CD14-positive monocyte (primary cell): ENCODE data around the gene PLA2G4D. TPM values are rescaled to one million over a fixed set of nuclear protein-coding genes. Genes with fewer than 3 reads are reported as not detected.

Experiments used
- DNase-seq, 3 donors: peaks; one replicate each; pipeline ENCODE4 v3.0.0-alpha.2; 2011 to 2022
- H2AFZ ChIP-seq: 2 replicates; pipeline ENCODE4 v1.6.0; 2012; ENCODE audit warnings: mild to moderate bottlenecking, low read depth, low read length, inconsistent platforms; ENCODE audit not compliant: insufficient read depth, poor library complexity, severe bottlenecking
- H3K27ac ChIP-seq, 2 donors: 1 replicate in 1 of 2; 2 replicates in 1 of 2; pipeline ENCODE4 v1.5.1; 2012 to 2013; ENCODE audit warnings: low read length in 2 of 2, control low read depth in 1 of 2, inconsistent platforms in 1 of 2, low read depth in 1 of 2, mild to moderate bottlenecking in 1 of 2
- H3K27me3 ChIP-seq, 2 donors: one replicate each; pipeline versions ENCODE4 v1.6.0 to v1.6.1; 2011 to 2013; ENCODE audit warnings: low read length in 2 of 2; ENCODE audit not compliant: control insufficient read depth in 2 of 2, insufficient read depth in 2 of 2
- H3K36me3 ChIP-seq, 2 donors: replicated peaks in 1 of 2; 1 replicate in 1 of 2; 2 replicates in 1 of 2; pipeline versions ENCODE4 v1.5.1 to v1.6.1; 2012 to 2013; ENCODE audit warnings: low read length in 2 of 2, control low read depth in 1 of 2, inconsistent platforms in 1 of 2, mild to moderate bottlenecking in 1 of 2; ENCODE audit not compliant: insufficient read depth in 2 of 2, control insufficient read depth in 1 of 2
- H3K4me1 ChIP-seq, 2 donors: 1 replicate in 1 of 2; 2 replicates in 1 of 2; pipeline versions ENCODE4 v1.5.1 to v1.6.1; 2012 to 2013; ENCODE audit warnings: low read length in 2 of 2, control low read depth in 1 of 2, inconsistent platforms in 1 of 2, mild to moderate bottlenecking in 1 of 2, moderate library complexity in 1 of 2; ENCODE audit not compliant: insufficient read depth in 2 of 2, control insufficient read depth in 1 of 2
- H3K4me2 ChIP-seq: replicated peaks from 2 replicates; pipeline ENCODE3; 2012; ENCODE audit warnings: low read length, moderate library complexity, mild to moderate bottlenecking; ENCODE audit not compliant: poor library complexity, severe bottlenecking; ENCODE audit errors: extremely low read depth
- H3K4me3 ChIP-seq, 3 experiments: fragments of 200-600 bp in 1 of 3; sonication (generic) in 1 of 3; replicated peaks in 1 of 3; 1 replicate in 2 of 3; 2 replicates in 1 of 3; pipeline ENCODE4 v1.5.1; 2011 to 2013; ENCODE audit warnings: low read length in 3 of 3, mild to moderate bottlenecking in 3 of 3, control low read depth in 2 of 3, low read depth in 2 of 3, inconsistent platforms in 1 of 3, moderate library complexity in 1 of 3
- H3K79me2 ChIP-seq: 2 replicates; pipeline ENCODE4 v1.6.0; 2012; ENCODE audit warnings: mild to moderate bottlenecking, control low read depth, inconsistent platforms, low read length, moderate library complexity; ENCODE audit not compliant: insufficient read depth
- H3K9ac ChIP-seq: 2 replicates; pipeline ENCODE4 v1.6.0; 2017; ENCODE audit warnings: low read length, mild to moderate bottlenecking; ENCODE audit not compliant: insufficient read depth, poor library complexity, severe bottlenecking
- H3K9me3 ChIP-seq, 2 donors: replicated peaks in 1 of 2; 1 replicate in 1 of 2; 2 replicates in 1 of 2; pipeline versions ENCODE4 v1.5.1 to v1.6.1; 2012 to 2013; ENCODE audit warnings: low read length in 2 of 2, control low read depth in 1 of 2; ENCODE audit not compliant: control insufficient read depth in 1 of 2, insufficient read depth in 1 of 2
- H4K20me1 ChIP-seq: 2 replicates; pipeline ENCODE4 v1.6.0; 2012; ENCODE audit warnings: mild to moderate bottlenecking, low read length, control low read depth, moderate library complexity; ENCODE audit not compliant: insufficient read depth
- H3K27ac Mint-ChIP-seq, 7 donors: one replicate each; pipeline ENCODE4 v1.8.0; 2020; ENCODE audit warnings: mild to moderate bottlenecking in 7 of 7, mixed read lengths in 7 of 7, moderate library complexity in 6 of 7, inconsistent platforms in 2 of 7
- H3K27me3 Mint-ChIP-seq, 3 donors: one replicate each; pipeline ENCODE4 v1.8.0; 2021 to 2022; ENCODE audit warnings: low read depth in 3 of 3, mild to moderate bottlenecking in 3 of 3, mixed read lengths in 3 of 3, moderate library complexity in 3 of 3, inconsistent platforms in 1 of 3
- H3K36me3 Mint-ChIP-seq, 2 donors: one replicate each; pipeline ENCODE4 v1.8.0; 2020; ENCODE audit warnings: mixed read lengths in 2 of 2, inconsistent platforms in 1 of 2, mild to moderate bottlenecking in 1 of 2
- H3K4me1 Mint-ChIP-seq: one replicate; pipeline ENCODE4 v1.8.0; 2020; ENCODE audit warnings: mild to moderate bottlenecking, mixed read lengths
- H3K4me3 Mint-ChIP-seq, 2 donors: one replicate each; pipeline ENCODE4 v1.8.0; 2020; ENCODE audit warnings: mild to moderate bottlenecking in 2 of 2, mixed read lengths in 2 of 2, moderate library complexity in 1 of 2
- H3K9me3 Mint-ChIP-seq, 7 donors: one replicate each; pipeline ENCODE4 v1.8.0; 2020 to 2022; ENCODE audit warnings: mixed read lengths in 7 of 7, mild to moderate bottlenecking in 6 of 7, moderate library complexity in 6 of 7, inconsistent platforms in 2 of 7
- WGBS: methylation state at CpG from one replicate; pipeline ENCODE4 v1.1.5; 2013; ENCODE audit warnings: missing lambda C conversion rate; ENCODE audit not compliant: insufficient coverage; 5-methylcytosine and 5-hydroxymethylcytosine counted together
- intact Hi-C, 2 donors: fragments of 100-400 bp; cut with micrococcal nuclease; formaldehyde crosslinking; loops; one replicate each; pipeline versions ENCODE4 v1.15.0 to v1.15.1; 2023
- polyA plus RNA-seq, 3 donors: library from polyadenylated mRNA; depleted of rRNA in 1 of 3; unstranded in 2 of 3; stranded (reverse) in 1 of 3; fragments of 300-500 nt in 2 of 3; fragments of >200 nt in 1 of 3; fragmentation: Illumina TruSeq in 2 of 3; gene quantifications; 1 replicate in 2 of 3; 2 replicates in 1 of 3; pipeline ENCODE4 v1.2.3, GENCODE V29; 2012 to 2021
- TF ChIP-seq, protein P1 (sequence below): fragments of 200-600 bp; IDR thresholded peaks from one replicate; pipeline ENCODE4 v1.8.0; 2022; ENCODE audit warnings: antibody characterized with exemption, mild to moderate bottlenecking

The PLA2G4D gene
- polyA plus RNA-seq, 3 donors = not detected

DNA sequence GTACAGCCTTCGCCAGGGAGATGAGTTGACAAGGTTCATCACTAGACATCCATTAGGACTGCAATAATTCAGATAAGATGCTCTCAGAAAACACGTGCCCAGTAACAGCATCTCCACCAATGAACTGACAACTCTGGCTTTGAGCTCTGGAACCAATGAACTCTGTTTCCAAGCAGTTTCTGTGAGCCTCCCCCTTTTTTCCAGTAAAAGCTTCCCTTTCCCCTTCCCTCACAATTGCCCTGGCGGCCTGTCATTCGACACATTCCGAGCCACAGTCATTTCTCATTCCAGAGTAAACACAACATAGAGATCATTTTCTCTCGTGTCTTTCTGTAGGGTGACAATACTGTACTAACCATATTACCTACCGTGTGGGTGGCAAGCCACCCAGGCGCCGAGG lies 3.6 kb downstream of the PLA2G4D start:
- Histone ChIP-seq H3K4me3 (no peak overlapping the region), H3K36me3 (no peaks in the 10 kb centered on the region), H3K9me3 (no peaks in the 10 kb centered on the region), H4K20me1 (no peaks in the 10 kb centered on the region), H3K9ac (no peak overlapping the region), H2AFZ (no peak overlapping the region), H3K79me2 (no peaks in the 10 kb centered on the region), H3K27me3 (no peaks in the 10 kb centered on the region), H3K4me2 (no peak overlapping the region), H3K4me1 (no peaks in the 10 kb centered on the region), H3K27ac (no peak overlapping the region)
- no peak overlapping the region for H3K4me3 Mint-ChIP-seq
- WGBS = 97% methylated on average over 4 of the region's 9 CpGs
- DNase-seq = no peak
- H3K36me3 Mint-ChIP-seq = no peaks in the 10 kb centered on the region
- H3K9me3 Mint-ChIP-seq = no peaks in the 10 kb centered on the region
- intact Hi-C loops = no loop called here
- H3K27ac Mint-ChIP-seq = no peak overlapping the region
- peaks cover 7% of the 10 kb centered on the region for H3K4me1 Mint-ChIP-seq
- TF ChIP-seq, protein P1, sequence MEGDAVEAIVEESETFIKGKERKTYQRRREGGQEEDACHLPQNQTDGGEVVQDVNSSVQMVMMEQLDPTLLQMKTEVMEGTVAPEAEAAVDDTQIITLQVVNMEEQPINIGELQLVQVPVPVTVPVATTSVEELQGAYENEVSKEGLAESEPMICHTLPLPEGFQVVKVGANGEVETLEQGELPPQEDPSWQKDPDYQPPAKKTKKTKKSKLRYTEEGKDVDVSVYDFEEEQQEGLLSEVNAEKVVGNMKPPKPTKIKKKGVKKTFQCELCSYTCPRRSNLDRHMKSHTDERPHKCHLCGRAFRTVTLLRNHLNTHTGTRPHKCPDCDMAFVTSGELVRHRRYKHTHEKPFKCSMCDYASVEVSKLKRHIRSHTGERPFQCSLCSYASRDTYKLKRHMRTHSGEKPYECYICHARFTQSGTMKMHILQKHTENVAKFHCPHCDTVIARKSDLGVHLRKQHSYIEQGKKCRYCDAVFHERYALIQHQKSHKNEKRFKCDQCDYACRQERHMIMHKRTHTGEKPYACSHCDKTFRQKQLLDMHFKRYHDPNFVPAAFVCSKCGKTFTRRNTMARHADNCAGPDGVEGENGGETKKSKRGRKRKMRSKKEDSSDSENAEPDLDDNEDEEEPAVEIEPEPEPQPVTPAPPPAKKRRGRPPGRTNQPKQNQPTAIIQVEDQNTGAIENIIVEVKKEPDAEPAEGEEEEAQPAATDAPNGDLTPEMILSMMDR = no peak
- H3K27me3 Mint-ChIP-seq = peaks cover 7 to 9% (median 7%) of the 10 kb centered on the region in 3 donors

GRCh38 chr15:42090370-42090769 lies 4.0 kb downstream of the PLA2G4D start:
- WGBS = 40% methylated on average over 3 of the region's 7 CpGs
- DNase-seq = no peak
- Mint-ChIP-seq H3K36me3 (no peaks in the 10 kb centered on the region), H3K4me3 (no peak overlapping the region), H3K4me1 (peaks cover 7% of the 10 kb centered on the region), H3K9me3 (no peaks in the 10 kb centered on the region), H3K27me3 (peaks cover 7 to 9% (median 7%) of the 10 kb centered on the region in 3 donors), H3K27ac (no peak overlapping the region)
- TF ChIP-seq, protein P1 = no peak
- no peaks in the 10 kb centered on the region for H3K4me1 ChIP-seq
- H2AFZ ChIP-seq = no peak overlapping the region
- H4K20me1 ChIP-seq = no peaks in the 10 kb centered on the region
- no peak overlapping the region for H3K27ac ChIP-seq
- H3K79me2 ChIP-seq = no peaks in the 10 kb centered on the region
- no peaks in the 10 kb centered on the region for H3K9me3 ChIP-seq
- H3K9ac ChIP-seq = no peak overlapping the region
- H3K4me3 ChIP-seq = no peak overlapping the region
- no peak overlapping the region for H3K4me2 ChIP-seq
- no peaks in the 10 kb centered on the region for H3K27me3 ChIP-seq
- intact Hi-C loops = no loop called here
- no peaks in the 10 kb centered on the region for H3K36me3 ChIP-seq
